ENCODE data around the gene KCNG2.
"Not testable (repeated sequence)": the region's sequence is repeated elsewhere in the genome, so short reads cannot be mapped to it uniquely, and the experiment has no call there.

KCNG2 gene

GRCh38 chr18:79855147-79855933 lies 57.6 kb downstream of the KCNG2 start:
- no peak for DNase-seq

- DNase-seq: no peak
Measured at GRCh38 chr18:79856119-79857007, 58.6 kb downstream of the KCNG2 start.

GRCh38 chr18:79857082-79857671 lies 59.4 kb downstream of the KCNG2 start:
- DNase-seq: no peak

GRCh38 chr18:79859314-79859713 lies 61.6 kb downstream of the KCNG2 start:
- DNase-seq: no peak

GRCh38 chr18:79861687-79862086 lies 63.9 kb downstream of the KCNG2 start:
- DNase-seq: no peak

GRCh38 chr18:79862562-79862961 lies 64.8 kb downstream of the KCNG2 start:
- no peak for DNase-seq

- DNase-seq: no peak
Measured at GRCh38 chr18:79863161-79864005, 65.6 kb downstream of the KCNG2 start.

GRCh38 chr18:79864006-79864725 lies 66.4 kb downstream of the KCNG2 start:
- DNase-seq: no peak

GRCh38 chr18:79864955-79865354 lies 67.2 kb downstream of the KCNG2 start:
- DNase-seq: not testable (repeated sequence)

GRCh38 chr18:79865951-79866350 lies 68.2 kb downstream of the KCNG2 start:
- DNase-seq: not testable (repeated sequence)

GRCh38 chr18:79866889-79867574 lies 69.3 kb downstream of the KCNG2 start:
- no peak for DNase-seq

- no peak for DNase-seq
Measured at GRCh38 chr18:79867666-79868065, 69.9 kb downstream of the KCNG2 start.

GRCh38 chr18:79868168-79868784 lies 70.5 kb downstream of the KCNG2 start:
- no peak for DNase-seq

- no peak for DNase-seq
Measured at GRCh38 chr18:79868811-79869541, 71.2 kb downstream of the KCNG2 start.

GRCh38 chr18:79869591-79870300 lies 72.0 kb downstream of the KCNG2 start:
- DNase-seq: no peak

GRCh38 chr18:79870301-79871025 lies 72.7 kb downstream of the KCNG2 start:
- no peak for DNase-seq

GRCh38 chr18:79871026-79871390 lies 73.3 kb downstream of the KCNG2 start:
- DNase-seq: no peak

- no peak for DNase-seq
Measured at GRCh38 chr18:79871481-79872091, 73.8 kb downstream of the KCNG2 start.
